ENCODE data around the gene USP6NL. TPM values are rescaled to one million over a fixed set of nuclear protein-coding genes. Genes with fewer than 3 reads are reported as not detected.

Gene USP6NL
- total RNA-seq, 1 experiment from 2014 or later, result 22.1 TPM

DNA sequence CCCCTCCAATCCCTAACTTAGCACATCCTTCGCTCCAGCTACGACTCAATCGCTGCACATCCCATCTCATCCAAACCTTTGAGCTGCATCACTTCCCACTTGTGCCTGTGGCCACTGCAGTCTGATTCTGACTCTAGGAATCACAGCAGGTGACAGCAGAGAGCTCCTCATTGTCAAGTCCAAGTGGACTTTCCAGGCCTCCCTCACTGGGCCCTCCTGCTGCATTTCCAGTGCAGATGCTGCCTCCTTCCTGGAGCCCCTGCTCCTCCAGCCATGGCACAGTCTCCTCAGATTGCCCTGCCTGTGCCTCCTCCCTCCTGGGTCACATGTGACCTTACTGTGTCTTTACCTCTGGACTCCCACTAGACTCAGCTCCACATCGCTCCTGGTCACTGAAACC lies 157.3 kb downstream of the USP6NL start:
- intact Hi-C loops (cut with micrococcal nuclease; ENCODE audit: unreplicated experiment), result no loop called here
- POLR2A ChIA-PET (ENCODE audit: unreplicated experiment), result no interaction called here

DNA sequence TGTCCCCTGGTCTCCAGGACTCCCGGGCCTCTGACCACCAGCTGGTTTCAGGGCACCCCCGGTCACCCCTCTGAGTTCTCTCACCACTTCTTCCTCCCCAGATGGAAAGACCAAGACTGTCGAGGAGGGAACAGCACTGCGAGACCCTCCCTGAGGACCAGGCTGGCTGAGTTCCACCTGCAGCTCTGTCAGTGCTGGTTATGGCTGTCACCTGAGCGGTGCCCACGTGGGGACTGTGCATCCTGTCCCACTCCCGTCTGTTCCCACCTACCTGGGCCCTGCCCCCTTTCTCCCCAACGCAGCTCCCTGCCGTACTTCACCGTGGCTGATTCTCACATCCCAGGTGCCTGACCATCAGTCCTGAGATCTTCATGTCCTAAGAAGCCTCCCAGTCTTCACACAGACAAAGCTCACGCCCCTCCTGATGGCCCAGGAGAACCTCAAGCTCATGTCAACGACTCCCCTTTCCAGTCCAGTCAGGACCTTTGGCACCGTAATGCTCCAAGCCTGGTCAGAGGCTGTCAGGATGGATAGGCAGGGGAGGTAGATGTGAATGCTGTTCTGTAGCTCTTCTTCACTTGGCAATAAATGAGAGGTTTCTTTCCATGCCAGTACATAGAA lies 159.7 kb downstream of the USP6NL start:
- no peak for TF ChIP-seq EZH2 (IDR thresholded peaks at IDR 0.05; ENCODE audit: low read depth)
- TF ChIP-seq, protein P1, sequence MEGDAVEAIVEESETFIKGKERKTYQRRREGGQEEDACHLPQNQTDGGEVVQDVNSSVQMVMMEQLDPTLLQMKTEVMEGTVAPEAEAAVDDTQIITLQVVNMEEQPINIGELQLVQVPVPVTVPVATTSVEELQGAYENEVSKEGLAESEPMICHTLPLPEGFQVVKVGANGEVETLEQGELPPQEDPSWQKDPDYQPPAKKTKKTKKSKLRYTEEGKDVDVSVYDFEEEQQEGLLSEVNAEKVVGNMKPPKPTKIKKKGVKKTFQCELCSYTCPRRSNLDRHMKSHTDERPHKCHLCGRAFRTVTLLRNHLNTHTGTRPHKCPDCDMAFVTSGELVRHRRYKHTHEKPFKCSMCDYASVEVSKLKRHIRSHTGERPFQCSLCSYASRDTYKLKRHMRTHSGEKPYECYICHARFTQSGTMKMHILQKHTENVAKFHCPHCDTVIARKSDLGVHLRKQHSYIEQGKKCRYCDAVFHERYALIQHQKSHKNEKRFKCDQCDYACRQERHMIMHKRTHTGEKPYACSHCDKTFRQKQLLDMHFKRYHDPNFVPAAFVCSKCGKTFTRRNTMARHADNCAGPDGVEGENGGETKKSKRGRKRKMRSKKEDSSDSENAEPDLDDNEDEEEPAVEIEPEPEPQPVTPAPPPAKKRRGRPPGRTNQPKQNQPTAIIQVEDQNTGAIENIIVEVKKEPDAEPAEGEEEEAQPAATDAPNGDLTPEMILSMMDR (conservative IDR thresholded peaks at IDR 0.05), result no peak
- H3K36me3 ChIP-seq (ENCODE audit: low read depth), result no peaks in the 10 kb centered on the region
- H3K4me2 ChIP-seq, result no peak overlapping the region
- H3F3A ChIP-seq (ENCODE audit: insufficient read depth, low read depth), result no peaks in the 10 kb centered on the region
- H2AFZ ChIP-seq, result no peak overlapping the region
- BruUV-seq (replicated peaks), result no TSS peak
- H3K4me3 ChIP-seq, result no peak overlapping the region
- H3K9me3 ChIP-seq (ENCODE audit: insufficient read depth, low read depth), result no peaks in the 10 kb centered on the region
- intact Hi-C loops (cut with micrococcal nuclease; ENCODE audit: unreplicated experiment), result no loop called here
- no peaks in the 10 kb centered on the region for H3K4me1 ChIP-seq (replicated peaks; ENCODE audit: insufficient read depth)
- peaks cover 18% of the 10 kb centered on the region; the same call in 1 of the 2 replicates for H3K27me3 ChIP-seq (ENCODE audit: insufficient read depth, low read depth)
- H3K79me2 ChIP-seq (ENCODE audit: low read depth), result no peaks in the 10 kb centered on the region
- no peak for DNase-seq
- CTCF ChIA-PET, result no interaction called here
- POLR2A ChIA-PET (ENCODE audit: unreplicated experiment), result no interaction called here
- H4K20me1 ChIP-seq (ENCODE audit: insufficient read depth), result no peaks in the 10 kb centered on the region
- no peaks in the 10 kb centered on the region for H3K9me2 ChIP-seq (ENCODE audit: insufficient read depth)
- H3K27ac ChIP-seq, result no peak overlapping the region

More for the DNA sequence above, 157.3 kb downstream of the USP6NL start:
- no peaks in the 10 kb centered on the region for H3K9me2 ChIP-seq (ENCODE audit: insufficient read depth)
- no peak overlapping the region for H3K4me2 ChIP-seq
- BruUV-seq (replicated peaks), result no TSS peak
- H3K4me1 ChIP-seq (replicated peaks; ENCODE audit: insufficient read depth), result no peaks in the 10 kb centered on the region
- no peaks in the 10 kb centered on the region for H4K20me1 ChIP-seq (ENCODE audit: insufficient read depth)
- no peaks in the 10 kb centered on the region for H3F3A ChIP-seq (ENCODE audit: insufficient read depth, low read depth)
- CTCF ChIA-PET, result no interaction called here
- H3K36me3 ChIP-seq (ENCODE audit: low read depth), result no peaks in the 10 kb centered on the region
- no peaks in the 10 kb centered on the region for H3K9me3 ChIP-seq (ENCODE audit: insufficient read depth, low read depth)
- no peak overlapping the region for H3K27ac ChIP-seq
- no peaks in the 10 kb centered on the region for H3K79me2 ChIP-seq (ENCODE audit: low read depth)
- H3K4me3 ChIP-seq, result no peak overlapping the region
- no peak overlapping the region for H2AFZ ChIP-seq
- no peaks in the 10 kb centered on the region for H3K27me3 ChIP-seq (ENCODE audit: insufficient read depth, low read depth)
- no peak for DNase-seq
- TF ChIP-seq, protein P1 (conservative IDR thresholded peaks at IDR 0.05), result no peak
- no peak for TF ChIP-seq EZH2 (IDR thresholded peaks at IDR 0.05; ENCODE audit: low read depth)

DNA sequence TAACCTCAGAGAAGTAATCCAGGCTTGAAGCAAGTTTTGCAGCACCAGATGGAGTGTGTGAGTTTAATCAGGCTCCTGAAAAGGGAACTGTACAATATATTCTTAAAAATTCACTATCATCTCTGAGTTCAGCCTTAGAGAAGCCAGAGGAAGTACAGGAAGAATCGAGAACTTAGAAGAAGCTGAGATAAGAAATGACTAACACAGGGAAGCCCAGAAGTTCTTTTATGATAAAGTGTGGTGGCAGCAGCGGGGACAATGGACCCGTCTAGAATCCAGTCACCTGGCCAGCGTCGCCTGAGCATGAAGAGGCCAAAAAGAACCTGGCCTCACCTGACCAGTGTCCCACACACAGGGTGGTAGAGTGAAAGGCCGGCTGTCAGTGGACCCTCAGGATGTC lies 161.0 kb downstream of the USP6NL start:
- intact Hi-C loops (cut with micrococcal nuclease; ENCODE audit: unreplicated experiment), result no loop called here
- Histone ChIP-seq H3K36me3 (ENCODE audit: low read depth) (no peaks in the 10 kb centered on the region), H3K27me3 (ENCODE audit: insufficient read depth, low read depth) (peaks cover 23% of the 10 kb centered on the region; the same call in 1 of the 2 replicates), H3K4me2 (no peak overlapping the region), H3K27ac (no peak overlapping the region), H3K9me3 (ENCODE audit: insufficient read depth, low read depth) (no peaks in the 10 kb centered on the region), H2AFZ (no peak overlapping the region), H3K9me2 (ENCODE audit: insufficient read depth) (no peaks in the 10 kb centered on the region), H3F3A (ENCODE audit: insufficient read depth, low read depth) (no peaks in the 10 kb centered on the region), H3K4me1 (replicated peaks; ENCODE audit: insufficient read depth) (no peaks in the 10 kb centered on the region), H4K20me1 (ENCODE audit: insufficient read depth) (no peaks in the 10 kb centered on the region), H3K79me2 (ENCODE audit: low read depth) (no peaks in the 10 kb centered on the region), H3K4me3 (no peak overlapping the region)
- no TSS peak for BruUV-seq (replicated peaks)
- ChIA-PET CTCF (no interaction called here), POLR2A (ENCODE audit: unreplicated experiment) (no interaction called here)
- no peak for DNase-seq
- no peak for TF ChIP-seq EZH2 (IDR thresholded peaks at IDR 0.05; ENCODE audit: low read depth)
- TF ChIP-seq, protein P1 (conservative IDR thresholded peaks at IDR 0.05), result no peak
